HG02798 (cell line): Measurements from ENCODE around the gene MMP25.
"Not testable (repeated sequence)": the region's sequence is repeated elsewhere in the genome, so short reads cannot be mapped to it uniquely, and the experiment has no call there.

ENCODE experiments used
- ATAC-seq: cut with Tn5 transposase; IDR thresholded peaks from one replicate; pipeline ENCODE4 v1.9.1; 2021; ENCODE audit warnings: mild to moderate bottlenecking; ENCODE audit not compliant: unreplicated experiment, poor library complexity

Gene MMP25

GRCh38 chr16:3070608-3071111 lies 24.3 kb downstream of the MMP25 start:
- ATAC-seq, result no peak

- no peak for ATAC-seq
Measured at GRCh38 chr16:3071655-3072054, 25.3 kb downstream of the MMP25 start.

- ATAC-seq, result not testable (repeated sequence)
Measured at GRCh38 chr16:3072148-3072547, 25.8 kb downstream of the MMP25 start.

- ATAC-seq, result not testable (repeated sequence)
Measured at GRCh38 chr16:3072576-3073263, 26.4 kb downstream of the MMP25 start.

- no peak for ATAC-seq
Measured at GRCh38 chr16:3073448-3073847, 27.1 kb downstream of the MMP25 start.

GRCh38 chr16:3074860-3075522 lies 28.6 kb downstream of the MMP25 start:
- peak; percentile 72 for ATAC-seq

- no peak for ATAC-seq
Measured at GRCh38 chr16:3075523-3075915, 29.2 kb downstream of the MMP25 start.

- not testable (repeated sequence) for ATAC-seq
Measured at GRCh38 chr16:3075946-3076345, 29.6 kb downstream of the MMP25 start.

GRCh38 chr16:3076577-3076976 lies 30.2 kb downstream of the MMP25 start:
- ATAC-seq, result no peak

GRCh38 chr16:3080024-3080423 lies 33.7 kb downstream of the MMP25 start:
- ATAC-seq, result no peak

- ATAC-seq, result not testable (repeated sequence)
Measured at GRCh38 chr16:3081957-3082356, 35.6 kb downstream of the MMP25 start.

GRCh38 chr16:3083408-3083807 lies 37.0 kb downstream of the MMP25 start:
- ATAC-seq, result not testable (repeated sequence)

- ATAC-seq, result no peak
Measured at GRCh38 chr16:3084491-3084890, 38.1 kb downstream of the MMP25 start.

- no peak for ATAC-seq
Measured at GRCh38 chr16:3084969-3085670, 38.8 kb downstream of the MMP25 start.

- ATAC-seq, result no peak
Measured at GRCh38 chr16:3085868-3086595, 39.7 kb downstream of the MMP25 start.

- ATAC-seq, result no peak
Measured at GRCh38 chr16:3086596-3087242, 40.4 kb downstream of the MMP25 start.

- no peak for ATAC-seq
Measured at GRCh38 chr16:3087243-3088235, 41.2 kb downstream of the MMP25 start.

- no peak for ATAC-seq
Measured at GRCh38 chr16:3088450-3088849, 42.1 kb downstream of the MMP25 start.
